Right lobe of liver (tissue), 6 donors: ENCODE measurements around the gene SVOPL. TPM values are rescaled to one million over a fixed set of nuclear protein-coding genes. Genes with fewer than 3 reads are reported as not detected.

ENCODE experiments used
- ATAC-seq, 4 donors: fragments of 200-7000 bp; cut with Tn5 transposase; one replicate each; pipeline ENCODE4 v1.9.1; 2020; ENCODE audit warnings: mild to moderate bottlenecking in 4 of 4, moderate library complexity in 4 of 4
- DNase-seq, 3 donors: peaks; one replicate each; pipeline ENCODE4 v3.0.0-alpha.2; 2020
- H3K27ac ChIP-seq, 3 donors: fragments of 200-600 bp; one replicate each; pipeline ENCODE4 v1.8.0; 2022
- H3K27me3 ChIP-seq, 2 donors: fragments of 200-600 bp; one replicate each; pipeline ENCODE4 v1.8.0; 2022
- H3K36me3 ChIP-seq, 4 donors: fragments of 200-600 bp; sonication (generic) in 1 of 4; one replicate each; pipeline versions ENCODE4 v1.5.1 to v1.8.0; 2017 to 2022; ENCODE audit warnings: control low read depth in 1 of 4
- H3K4me1 ChIP-seq, 4 donors: fragments of 200-600 bp; sonication (generic) in 1 of 4; one replicate each; pipeline versions ENCODE4 v1.5.1 to v1.8.0; 2017 to 2022; ENCODE audit warnings: control low read depth in 1 of 4
- H3K4me3 ChIP-seq, 3 donors: fragments of 200-600 bp; one replicate each; pipeline ENCODE4 v1.8.0; 2022
- H3K9me3 ChIP-seq, 4 donors: fragments of 200-600 bp; sonication (generic) in 1 of 4; one replicate each; pipeline versions ENCODE4 v1.5.1 to v1.8.0; 2017 to 2022; ENCODE audit warnings: control low read depth in 1 of 4
- POLR2A ChIP-seq: fragments of 450-650 bp; IDR thresholded peaks from one replicate; pipeline ENCODE4 v1.6.1; 2017; ENCODE audit warnings: antibody characterized with exemption, mild to moderate bottlenecking
- WGBS: methylation state at CpG from one replicate; pipeline ENCODE4 v1.1.6; 2018; ENCODE audit warnings: low coverage, low lambda C conversion rate; ENCODE audit not compliant: insufficient coverage; ENCODE audit errors: missing lambda C conversion rate; 5-methylcytosine and 5-hydroxymethylcytosine counted together
- intact Hi-C, 2 donors: fragments of 100-400 bp; cut with DNase I; formaldehyde crosslinking; loops; one replicate each; pipeline versions ENCODE4 v1.11.2 to v1.14.1; 2022
- total RNA-seq, 6 experiments: library from RNA; depleted of rRNA in 2 of 6; stranded (reverse); fragments of >200 nt in 2 of 6; fragmentation: NEBNext Ultra II Directional in 3 of 6; extraction: Animal tissue kit (Norgen Biotek cat#: 25700) in 3 of 6; gene quantifications; one replicate each; pipeline versions ENCODE4 v1.1.0 to v1.2.4, GENCODE V29; 2016 to 2023
- TF ChIP-seq, protein P1 (sequence below), 4 donors: fragments of 200-600 bp in 3 of 4; fragments of 450-650 bp in 1 of 4; IDR thresholded peaks; one replicate each; pipeline versions ENCODE4 v1.5.1 to v1.8.0; 2016 to 2022; ENCODE audit warnings: antibody characterized with exemption in 4 of 4, mild to moderate bottlenecking in 2 of 4
- donor health status: DM: no; HTN: yes; CAD: no.
- donor health status: DM: no; HTN: no; CAD: no.
- donor health status: DM: no; HTN: no; CAD: no.
- donor health status: DM: no; HTN: yes; CAD: no.
- donor health status: DM: no; HTN: yes; CAD: no.

The SVOPL gene
- total RNA-seq, 6 experiments from 2014 or later, result not detected

DNA sequence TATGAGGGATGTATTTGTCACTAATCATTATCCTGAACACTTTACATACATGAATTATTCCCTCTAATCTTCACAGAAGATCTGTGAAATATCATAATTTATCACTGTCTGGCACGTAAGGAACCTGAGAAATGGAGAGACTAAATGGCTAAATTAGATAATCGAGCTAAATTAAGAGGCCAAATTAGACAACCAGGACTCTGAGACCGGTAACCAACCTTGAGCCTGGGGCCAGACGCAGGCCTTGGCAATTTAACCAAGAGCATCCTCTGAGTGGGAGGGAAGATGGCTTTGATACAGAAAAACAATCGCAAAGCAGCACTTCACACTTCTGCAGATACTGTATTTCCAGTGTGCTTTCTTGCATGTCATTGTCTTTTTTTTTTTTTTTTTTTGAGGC, 21.4 kb downstream of the SVOPL start:
- TF ChIP-seq, protein P1, sequence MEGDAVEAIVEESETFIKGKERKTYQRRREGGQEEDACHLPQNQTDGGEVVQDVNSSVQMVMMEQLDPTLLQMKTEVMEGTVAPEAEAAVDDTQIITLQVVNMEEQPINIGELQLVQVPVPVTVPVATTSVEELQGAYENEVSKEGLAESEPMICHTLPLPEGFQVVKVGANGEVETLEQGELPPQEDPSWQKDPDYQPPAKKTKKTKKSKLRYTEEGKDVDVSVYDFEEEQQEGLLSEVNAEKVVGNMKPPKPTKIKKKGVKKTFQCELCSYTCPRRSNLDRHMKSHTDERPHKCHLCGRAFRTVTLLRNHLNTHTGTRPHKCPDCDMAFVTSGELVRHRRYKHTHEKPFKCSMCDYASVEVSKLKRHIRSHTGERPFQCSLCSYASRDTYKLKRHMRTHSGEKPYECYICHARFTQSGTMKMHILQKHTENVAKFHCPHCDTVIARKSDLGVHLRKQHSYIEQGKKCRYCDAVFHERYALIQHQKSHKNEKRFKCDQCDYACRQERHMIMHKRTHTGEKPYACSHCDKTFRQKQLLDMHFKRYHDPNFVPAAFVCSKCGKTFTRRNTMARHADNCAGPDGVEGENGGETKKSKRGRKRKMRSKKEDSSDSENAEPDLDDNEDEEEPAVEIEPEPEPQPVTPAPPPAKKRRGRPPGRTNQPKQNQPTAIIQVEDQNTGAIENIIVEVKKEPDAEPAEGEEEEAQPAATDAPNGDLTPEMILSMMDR (IDR thresholded peaks at IDR 0.05), result no peak
- TF ChIP-seq POLR2A, result no peak
- 90% methylated on average over 5 of the region's 5 CpGs for WGBS
- Histone ChIP-seq H3K27me3 (no peaks in the 10 kb centered on the region), H3K4me1 (no peaks in the 10 kb centered on the region), H3K4me3 (no peak overlapping the region), H3K9me3 (no peaks in the 10 kb centered on the region), H3K27ac (no peak overlapping the region), H3K36me3 (no peaks in the 10 kb centered on the region)
- intact Hi-C loops, result no loop called here
- DNase-seq (no peak), ATAC-seq (no peak)

DNA sequence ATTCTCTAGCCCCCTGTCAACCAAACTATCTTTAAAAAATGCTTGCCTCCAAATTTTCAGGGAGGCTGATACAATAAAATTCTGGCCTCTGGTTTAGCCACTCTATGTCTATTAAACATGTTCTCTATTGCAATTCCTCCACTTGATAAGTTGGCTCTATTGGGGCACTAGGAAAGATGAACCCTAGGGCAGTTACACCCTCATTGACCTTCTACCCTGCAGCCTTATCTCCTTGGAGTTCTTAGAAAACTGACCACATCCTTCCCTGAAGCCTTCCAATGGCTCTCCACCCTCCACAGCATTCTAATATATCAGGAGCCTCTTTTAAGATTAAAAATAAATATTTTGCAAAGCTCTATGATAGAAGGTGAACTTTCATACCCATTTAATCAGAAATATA, 30.6 kb downstream of the SVOPL start:
- no peaks in the 10 kb centered on the region for H3K4me1 ChIP-seq
- DNase-seq, result no peak
- no peak overlapping the region for H3K27ac ChIP-seq
- no peaks in the 10 kb centered on the region for H3K36me3 ChIP-seq
- no peaks in the 10 kb centered on the region for H3K27me3 ChIP-seq
- ATAC-seq, result no peak
- H3K4me3 ChIP-seq, result no peak overlapping the region
- H3K9me3 ChIP-seq, result no peaks in the 10 kb centered on the region
- intact Hi-C loops, result no loop called here
- no peak for TF ChIP-seq POLR2A
- TF ChIP-seq, protein P1 (IDR thresholded peaks at IDR 0.05), result no peak

DNA sequence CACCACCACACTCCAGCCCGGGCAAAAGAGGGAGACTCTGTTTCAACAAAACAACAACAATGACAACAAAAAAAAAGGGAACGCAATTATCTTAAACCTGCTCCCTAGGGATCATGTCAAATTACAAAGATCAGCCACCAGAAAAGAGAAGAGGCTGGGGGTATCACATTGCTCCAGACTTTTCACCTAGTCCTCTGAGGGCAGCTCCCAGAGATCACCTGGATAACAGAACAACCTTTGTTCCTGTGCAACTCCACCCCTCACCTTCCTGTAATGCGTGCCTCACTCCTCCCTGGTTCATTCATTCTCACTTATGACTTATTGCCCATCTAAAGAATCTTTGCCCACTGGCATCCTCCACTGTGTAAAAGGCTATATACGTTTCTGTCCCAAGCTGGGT, 31.8 kb downstream of the SVOPL start:
- Histone ChIP-seq H3K27me3 (no peaks in the 10 kb centered on the region), H3K27ac (no peak overlapping the region), H3K9me3 (no peaks in the 10 kb centered on the region), H3K36me3 (no peaks in the 10 kb centered on the region), H3K4me3 (no peak overlapping the region), H3K4me1 (no peaks in the 10 kb centered on the region)
- 60% methylated on average over 4 of the region's 4 CpGs for WGBS
- intact Hi-C loops, result no loop called here
- ATAC-seq (no peak), DNase-seq (no peak)
- TF ChIP-seq, protein P1 (IDR thresholded peaks at IDR 0.05), result no peak
- TF ChIP-seq POLR2A, result no peak

DNA sequence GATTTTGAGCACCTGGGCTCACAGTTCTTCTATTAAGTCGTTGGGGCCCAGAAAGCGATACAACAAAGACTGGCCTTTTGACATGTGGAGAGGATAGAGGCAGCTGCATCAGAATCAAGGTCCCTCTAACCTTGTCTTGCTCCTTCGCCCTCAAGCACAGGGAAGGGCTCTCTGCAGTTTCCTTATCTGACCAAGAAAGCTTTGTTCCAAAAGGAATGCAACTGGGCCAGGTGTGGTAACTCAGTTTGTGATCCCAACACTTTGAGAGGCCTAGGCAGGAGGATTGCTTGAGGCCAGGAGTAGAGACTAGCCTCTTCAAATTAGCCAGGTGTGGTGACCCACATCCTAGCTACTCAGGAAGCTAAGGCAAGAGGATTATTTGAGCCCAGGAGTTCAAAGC, 32.2 kb downstream of the SVOPL start:
- Histone ChIP-seq H3K9me3 (no peaks in the 10 kb centered on the region), H3K27ac (no peak overlapping the region), H3K27me3 (no peaks in the 10 kb centered on the region), H3K36me3 (no peaks in the 10 kb centered on the region), H3K4me1 (no peaks in the 10 kb centered on the region), H3K4me3 (no peak overlapping the region)
- intact Hi-C loops, result no loop called here
- WGBS, result 79% methylated on average over 2 of the region's 3 CpGs
- ATAC-seq (no peak), DNase-seq (no peak)
- TF ChIP-seq POLR2A, result no peak
- TF ChIP-seq, protein P1 (IDR thresholded peaks at IDR 0.05), result no peak

DNA sequence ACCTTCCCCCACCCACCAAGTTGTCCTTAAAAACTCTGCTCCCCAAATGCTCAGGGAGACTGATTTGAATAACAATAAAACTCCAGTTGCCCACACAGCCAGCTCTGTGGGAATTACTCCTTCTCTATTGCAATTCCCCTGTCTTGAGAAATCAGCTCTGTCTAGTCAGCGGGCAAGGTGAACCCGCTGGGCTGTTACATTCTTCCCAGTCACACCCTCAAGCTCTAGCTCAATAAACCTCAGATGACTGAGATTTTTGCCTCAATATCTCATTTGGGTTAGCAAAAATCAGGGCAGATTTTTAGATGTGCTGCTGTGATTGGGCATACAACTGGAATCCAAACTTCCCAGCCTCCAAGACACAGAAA, 32.9 kb downstream of the SVOPL start:
- WGBS, result 100% methylated on average over 2 of the region's 2 CpGs
- intact Hi-C loops, result no loop called here

More for the DNA sequence above, 32.9 kb downstream of the SVOPL start:
- H3K4me1 ChIP-seq, result no peaks in the 10 kb centered on the region
- no peaks in the 10 kb centered on the region for H3K27me3 ChIP-seq
- no peak overlapping the region for H3K27ac ChIP-seq
- H3K4me3 ChIP-seq, result no peak overlapping the region
- no peak for TF ChIP-seq POLR2A
- no peaks in the 10 kb centered on the region for H3K9me3 ChIP-seq
- no peaks in the 10 kb centered on the region for H3K36me3 ChIP-seq
- DNase-seq (no peak), ATAC-seq (no peak)
